OCI-M2 (cell line): ENCODE data around the gene TENM3.
"Not testable (repeated sequence)": the region's sequence is repeated elsewhere in the genome, so short reads cannot be mapped to it uniquely, and the experiment has no call there.

Experiments used
- DNase-seq: peaks from one replicate; lab custom pipeline; 2025; ENCODE audit not compliant: unreplicated experiment; lab: John Stamatoyannopoulos, UW

The TENM3 gene

DNA sequence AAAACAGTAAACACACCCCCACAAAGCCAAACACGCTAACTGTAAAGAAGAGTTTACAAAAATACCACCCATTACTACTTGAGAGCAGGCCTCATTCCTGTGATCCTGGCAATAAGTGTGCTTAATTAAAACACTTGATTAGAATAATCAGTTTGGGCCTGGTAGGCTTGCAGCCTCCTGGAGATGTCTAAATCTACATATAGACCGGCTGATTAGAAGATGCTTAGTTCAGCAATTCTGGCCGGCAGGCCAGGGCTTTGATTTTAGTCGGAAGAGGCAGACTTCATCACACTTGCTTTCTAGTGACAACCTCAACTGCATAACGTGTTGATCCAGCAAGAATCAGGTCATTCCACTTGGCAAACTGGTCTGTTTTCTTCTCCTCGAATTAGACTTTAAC is 560.0 kb downstream of the TENM3 start:
- no peak for DNase-seq

DNA sequence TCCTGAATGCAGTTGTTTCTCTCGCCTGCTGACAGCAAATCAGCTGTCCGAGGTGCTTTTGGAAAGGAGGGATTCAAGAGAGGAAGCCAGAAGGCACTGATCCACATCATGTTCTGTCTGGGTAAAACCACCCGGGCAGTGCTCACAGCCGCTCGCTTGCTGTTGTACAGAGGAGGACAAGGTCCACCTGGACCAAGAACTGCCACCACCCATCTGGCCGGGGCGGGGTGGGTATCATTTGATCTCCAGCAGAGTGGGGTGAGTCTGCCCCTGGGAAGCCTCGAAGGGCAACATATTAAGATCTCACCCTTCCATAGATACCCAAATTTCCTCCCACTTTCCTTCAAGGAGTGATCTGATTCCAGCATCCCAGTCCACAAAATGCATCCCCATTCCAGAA is 560.9 kb downstream of the TENM3 start:
- DNase-seq = no peak

DNA sequence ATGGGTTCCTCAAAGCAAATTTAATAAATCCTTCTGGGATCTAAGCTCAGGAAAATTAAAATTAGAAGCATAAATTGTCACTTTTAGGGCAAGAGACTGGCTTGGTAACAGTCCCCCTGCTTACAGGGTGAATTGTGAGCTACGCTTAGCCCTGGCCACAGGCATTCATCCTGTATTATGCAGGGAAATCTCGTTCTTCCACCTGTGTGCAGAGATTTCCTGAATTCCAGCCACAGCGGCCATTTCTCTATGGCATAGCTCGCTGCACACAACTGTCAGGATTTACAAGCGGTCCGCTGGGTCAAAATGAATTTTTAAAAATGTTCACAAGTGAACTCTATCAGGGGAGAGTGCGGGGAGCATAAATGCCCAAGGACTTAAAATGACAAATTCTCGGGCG is 562.1 kb downstream of the TENM3 start:
- no peak for DNase-seq

DNA sequence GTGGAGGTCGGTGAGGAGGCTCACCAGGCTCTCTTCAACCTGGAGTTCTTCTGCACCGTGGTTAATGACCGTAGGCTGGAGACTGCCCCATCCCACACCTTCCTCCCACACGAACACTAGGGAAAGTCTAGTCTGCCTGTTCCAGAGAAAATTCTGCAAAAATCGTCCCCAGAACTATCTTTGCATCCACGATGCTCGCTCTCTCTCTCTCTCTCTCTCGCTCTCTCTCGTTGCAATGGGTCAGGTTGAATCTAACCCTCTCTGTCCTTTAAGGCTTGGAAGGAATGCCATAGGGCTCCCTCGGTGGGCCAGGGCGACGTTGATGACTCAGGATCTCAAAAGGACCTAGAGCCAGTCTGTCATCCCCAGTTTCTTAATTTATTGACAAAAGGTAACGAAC is 562.5 kb downstream of the TENM3 start:
- no peak for DNase-seq

DNA sequence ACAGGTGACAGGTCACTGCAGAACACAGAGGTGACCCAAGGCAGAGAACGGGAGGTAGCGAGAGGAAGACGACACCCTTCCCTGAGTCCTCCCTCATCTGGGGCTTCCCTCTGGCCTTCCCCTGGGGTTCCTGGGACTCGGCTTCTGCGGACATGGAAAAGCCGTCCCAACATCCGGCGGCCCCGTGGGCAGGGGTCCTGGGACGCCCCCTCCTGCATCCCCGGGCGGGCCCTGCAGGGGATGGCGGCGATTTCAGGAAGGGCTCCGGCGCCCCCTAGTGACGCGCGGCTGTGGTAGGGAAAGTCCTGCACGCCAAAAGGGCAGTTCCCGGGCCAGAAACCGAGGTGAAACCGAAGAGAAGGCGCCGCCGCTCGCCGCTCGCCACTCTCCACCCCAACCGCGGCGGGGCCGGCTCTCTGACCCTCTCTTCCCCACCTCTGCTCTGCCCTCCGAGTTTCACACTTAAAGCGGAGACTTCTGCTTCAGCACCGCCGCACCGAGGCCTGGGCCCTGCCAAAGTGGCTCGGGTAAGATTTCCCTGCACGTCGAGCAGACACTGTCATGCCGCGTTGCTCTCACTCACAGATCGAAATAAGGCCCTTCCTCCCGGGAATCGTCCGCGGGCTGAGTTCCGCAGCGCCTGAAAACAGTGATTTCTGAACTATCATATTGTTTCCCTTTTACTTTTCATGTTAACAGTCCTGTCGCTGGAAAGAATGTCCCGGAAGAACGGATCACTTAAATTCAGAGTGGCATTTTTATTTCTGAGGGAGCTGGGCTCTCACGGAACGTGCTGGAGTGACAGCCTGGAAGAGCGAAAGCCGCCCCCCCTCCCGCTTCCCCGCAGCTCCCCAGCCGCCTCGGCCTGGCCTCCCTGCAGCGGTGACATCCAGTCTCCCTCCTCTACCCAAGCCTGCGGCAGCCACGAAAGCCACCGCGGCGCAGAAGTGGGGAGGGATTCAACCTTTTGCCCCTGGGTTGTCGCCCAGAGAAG is 563.4 kb downstream of the TENM3 start:
- no peak for DNase-seq

DNA sequence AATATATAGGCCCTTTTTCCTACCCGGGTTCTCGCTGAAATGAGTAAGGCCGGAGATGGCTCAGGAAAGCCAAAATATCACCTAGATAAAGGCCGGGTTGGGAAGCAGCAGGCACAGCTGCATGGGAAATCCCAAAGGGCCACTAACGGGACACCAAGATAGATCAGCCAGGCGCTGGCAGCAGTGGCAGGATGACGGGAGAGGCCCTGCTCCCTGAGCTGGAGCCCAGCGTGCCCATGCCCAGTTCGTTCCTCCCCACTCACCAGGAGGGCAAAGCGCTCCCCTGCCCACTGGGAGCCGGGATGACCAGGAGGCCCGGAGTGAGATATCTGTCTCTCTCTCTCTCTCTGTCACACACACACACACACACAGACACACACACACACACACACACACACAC is 564.1 kb downstream of the TENM3 start:
- DNase-seq = no peak

DNA sequence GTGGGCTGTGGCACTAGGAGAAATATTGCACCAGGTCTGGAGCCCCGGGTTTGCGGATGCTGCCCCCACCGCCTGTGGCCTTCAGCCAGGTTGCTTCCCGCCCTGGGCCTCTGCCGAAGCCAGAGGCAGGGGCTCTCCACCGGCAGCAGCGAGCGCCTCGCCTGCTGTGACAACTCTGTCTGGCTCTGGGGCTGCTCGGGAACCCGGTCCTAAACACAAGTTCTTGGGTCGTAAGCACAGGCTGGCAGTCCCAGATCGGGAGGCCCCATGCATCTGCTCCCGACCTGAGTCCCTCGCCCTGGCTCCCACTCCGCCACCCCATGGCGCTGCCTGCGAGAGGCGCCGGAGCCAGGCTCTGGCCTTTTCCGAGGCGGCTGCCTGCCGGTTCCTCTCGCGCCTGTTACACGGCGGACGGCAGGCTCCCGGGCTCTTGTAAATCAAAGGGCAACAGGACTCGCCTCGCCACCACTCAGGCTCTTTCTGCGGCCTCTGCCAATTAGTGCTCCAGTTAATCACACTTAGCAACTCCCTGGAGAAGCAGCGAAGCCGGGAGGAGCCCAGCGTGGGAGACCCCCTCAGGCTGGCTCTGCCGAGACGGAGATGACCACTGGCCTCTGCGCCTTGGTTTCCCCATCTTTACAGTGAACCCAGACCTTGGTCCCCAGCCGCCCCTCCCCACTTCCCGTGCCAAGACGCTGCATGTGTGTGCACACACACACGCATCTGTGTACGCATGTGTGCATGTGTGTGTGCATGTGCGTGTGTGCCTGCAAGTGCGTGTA is 564.8 kb downstream of the TENM3 start:
- no peak for DNase-seq

DNA sequence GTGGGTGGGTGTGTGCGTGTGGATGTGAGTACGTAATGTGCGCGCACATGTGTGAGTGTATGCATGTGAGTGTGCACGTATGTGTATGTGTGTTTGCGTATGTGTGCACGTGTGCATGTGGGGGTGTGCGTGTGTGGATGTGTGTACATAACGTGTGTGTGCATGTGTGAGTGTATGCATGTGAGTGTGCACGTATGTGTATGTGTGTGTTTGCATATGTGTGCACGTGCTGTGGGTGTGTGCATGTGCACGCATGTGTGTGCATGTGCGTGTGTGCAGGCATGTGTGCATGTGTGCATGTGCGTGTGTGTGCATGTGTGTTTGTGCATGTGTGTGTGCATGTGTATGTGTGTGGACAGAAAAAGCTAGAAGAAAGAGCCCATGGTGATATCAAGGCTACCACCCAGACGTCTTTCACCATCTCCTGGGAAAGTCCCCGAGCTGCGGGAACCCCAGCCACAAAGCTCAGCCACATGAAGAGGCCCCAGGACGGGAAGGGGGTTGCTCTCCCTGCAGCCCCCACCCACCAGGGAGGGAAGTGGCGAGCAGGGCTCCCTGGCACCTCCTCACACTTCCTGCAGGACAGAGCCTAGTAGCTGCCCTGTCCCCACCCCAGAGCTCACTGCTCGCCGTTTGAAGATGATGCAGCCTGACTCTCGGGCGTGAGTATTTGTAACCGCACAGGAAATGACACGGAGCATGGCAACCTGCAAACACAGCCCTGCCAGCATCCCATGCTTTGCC is 565.6 kb downstream of the TENM3 start:
- no peak for DNase-seq

DNA sequence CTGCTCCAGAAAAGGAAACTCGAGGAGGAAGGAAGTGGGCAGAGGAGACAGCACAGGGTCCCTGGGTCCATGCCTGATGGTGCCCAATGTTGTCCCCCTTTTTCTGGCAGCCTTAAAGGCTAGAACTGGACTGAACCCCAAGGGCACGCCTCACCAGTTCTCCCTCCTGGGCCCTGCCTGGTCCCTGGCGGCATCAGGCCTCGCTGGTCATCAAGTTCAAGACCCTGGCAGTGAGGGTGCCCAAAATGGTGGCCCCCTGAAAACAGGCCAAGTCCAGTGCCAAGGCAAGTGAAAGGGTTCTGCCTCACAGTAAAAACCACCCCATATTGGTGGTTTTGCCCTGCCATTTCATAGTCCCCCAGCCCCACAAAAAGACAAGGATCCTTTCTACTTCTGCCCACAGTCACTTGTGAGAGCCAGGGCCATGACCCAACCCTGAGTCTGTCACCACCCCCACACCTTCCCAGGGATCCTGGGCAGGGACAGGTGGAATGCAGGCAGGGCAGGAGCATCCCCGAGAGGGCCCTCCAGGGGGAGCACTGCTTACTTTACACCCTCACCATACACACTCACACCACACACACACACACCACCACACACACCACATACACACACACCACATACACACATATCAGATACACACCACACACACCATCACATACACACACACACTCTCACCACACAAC is 566.4 kb downstream of the TENM3 start:
- DNase-seq = no peak

DNA sequence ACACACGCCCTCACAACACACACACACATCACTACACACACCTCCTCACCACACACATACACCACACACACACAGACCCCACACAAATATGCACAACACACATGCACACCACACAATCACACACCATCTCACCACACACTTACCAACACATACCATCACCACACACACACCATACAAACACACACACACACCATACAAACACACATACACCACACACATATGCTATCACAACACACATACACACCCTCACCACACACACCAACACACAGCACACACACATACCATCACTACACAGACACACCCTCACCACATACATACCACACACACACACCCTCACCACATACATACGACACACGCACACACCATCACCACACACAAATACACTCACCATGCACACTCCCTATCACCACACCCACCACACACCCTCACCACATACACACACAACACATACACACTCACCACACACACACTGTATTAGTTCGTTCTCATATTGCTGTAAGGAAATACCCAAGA is 567.0 kb downstream of the TENM3 start:
- no peak for DNase-seq

DNA sequence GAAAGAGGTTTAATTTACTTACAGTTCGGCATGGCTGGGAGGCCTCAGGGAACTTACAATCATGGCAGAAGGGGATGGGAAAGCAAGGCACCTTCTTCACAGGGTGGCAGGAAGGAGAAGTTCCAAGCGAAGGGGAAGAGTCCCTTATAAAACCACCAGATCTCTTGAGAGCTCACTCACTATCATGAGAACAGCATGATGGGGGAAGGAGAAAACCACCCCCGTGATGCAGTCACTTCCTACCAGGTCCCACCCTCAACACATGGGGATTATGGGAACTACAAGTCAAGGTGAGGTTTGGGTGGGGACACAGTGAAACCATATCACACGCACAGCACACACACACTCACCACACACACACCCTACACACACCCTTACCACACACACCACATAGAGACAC is 569.7 kb downstream of the TENM3 start:
- no peak for DNase-seq

DNA sequence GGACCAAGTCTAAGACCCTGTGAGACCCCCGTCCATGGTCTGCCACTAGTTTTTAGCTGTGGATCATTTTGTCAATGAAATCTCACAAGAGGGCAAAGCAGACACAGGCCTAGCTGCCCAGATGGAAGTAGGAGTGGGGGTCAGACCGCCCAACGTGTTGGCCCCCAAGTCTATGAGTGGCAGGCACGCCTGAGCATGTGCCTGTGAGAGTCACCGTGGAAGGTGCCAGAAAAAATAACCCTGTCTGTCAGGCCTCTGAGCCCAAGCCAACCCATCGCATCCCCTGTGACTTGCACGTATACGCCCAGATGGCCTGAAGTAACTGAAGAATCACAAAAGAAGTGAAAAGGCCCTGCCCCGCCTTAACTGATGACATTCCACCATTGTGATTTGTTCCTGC is 570.9 kb downstream of the TENM3 start:
- not testable (repeated sequence) for DNase-seq

DNA sequence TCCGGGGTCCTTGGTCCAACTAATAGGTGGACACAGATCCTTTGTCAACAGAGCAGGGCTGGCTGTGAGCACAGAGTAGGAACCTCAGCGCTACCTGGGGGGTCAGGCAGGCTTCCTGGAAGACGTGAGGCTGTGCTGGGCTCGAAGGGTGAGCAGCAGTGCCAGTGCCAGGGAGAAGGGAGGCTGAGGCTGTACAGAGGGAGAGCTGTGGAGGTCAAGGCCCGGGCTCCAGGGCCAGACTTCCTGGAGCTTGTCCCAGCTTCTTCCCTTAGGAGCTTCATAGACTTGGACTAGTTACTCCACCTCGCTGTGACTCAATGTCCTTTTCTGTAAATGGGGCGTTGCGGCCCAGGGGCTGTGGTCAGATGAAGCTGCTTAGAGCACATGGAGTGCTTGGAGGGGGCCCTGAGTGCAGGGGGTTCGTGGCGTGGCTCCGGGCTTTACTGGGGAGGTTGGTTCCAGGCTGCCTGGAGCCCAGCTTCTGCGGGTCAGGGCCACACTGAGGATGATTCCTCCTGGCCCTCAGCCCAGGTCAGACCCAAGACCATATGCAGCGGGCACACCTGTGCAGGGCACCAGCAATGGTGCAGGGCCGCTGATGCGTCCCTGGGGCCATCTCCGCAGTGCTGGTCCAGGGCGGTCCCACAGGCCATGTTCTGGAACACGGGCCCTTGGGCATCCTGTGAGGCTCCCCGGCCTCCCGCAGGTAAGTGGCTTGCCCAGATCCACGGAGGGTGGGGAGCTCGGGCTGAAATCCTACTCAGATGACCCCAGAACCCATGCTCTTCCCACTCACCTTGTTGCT is 575.9 kb downstream of the TENM3 start:
- DNase-seq = no peak

DNA sequence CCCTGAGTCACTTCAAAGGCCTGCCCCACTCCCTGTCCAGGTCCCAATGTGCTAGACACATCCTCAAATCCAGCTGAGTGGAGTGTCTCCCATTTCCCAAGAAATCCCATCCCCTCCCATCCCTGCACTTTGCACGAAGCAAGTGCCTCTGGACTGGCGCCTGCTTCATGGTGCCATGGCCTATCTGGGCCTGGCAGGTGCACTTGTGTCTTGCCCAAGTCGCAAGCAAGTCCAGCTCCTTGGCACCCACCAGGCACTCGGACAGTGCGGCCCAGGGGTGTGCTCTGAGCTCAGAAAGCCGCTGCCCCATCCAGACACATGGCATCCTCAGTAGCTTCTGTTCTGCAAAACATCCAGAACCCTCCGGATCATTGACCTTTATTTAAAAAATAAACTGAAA is 576.5 kb downstream of the TENM3 start:
- DNase-seq = no peak

DNA sequence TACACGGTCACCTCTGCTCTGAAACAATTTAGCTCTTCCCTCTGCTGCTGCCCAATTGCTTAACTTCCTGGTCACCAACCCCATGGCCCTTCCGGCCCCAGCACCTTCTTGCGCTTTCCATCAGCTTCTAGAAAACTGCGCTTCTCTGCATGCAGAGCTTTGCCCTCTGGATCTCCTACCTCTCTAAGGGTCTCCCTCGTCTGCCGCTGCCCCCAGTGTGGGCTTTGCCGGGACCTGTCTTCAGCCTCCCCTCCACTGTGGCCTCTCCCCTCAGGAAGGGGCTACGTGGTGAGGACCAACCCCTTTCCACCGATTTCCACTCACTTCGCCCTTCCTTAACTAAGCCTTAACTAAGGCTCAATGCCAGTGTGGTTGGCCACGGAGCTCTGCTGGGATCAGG is 579.4 kb downstream of the TENM3 start:
- no peak for DNase-seq

DNA sequence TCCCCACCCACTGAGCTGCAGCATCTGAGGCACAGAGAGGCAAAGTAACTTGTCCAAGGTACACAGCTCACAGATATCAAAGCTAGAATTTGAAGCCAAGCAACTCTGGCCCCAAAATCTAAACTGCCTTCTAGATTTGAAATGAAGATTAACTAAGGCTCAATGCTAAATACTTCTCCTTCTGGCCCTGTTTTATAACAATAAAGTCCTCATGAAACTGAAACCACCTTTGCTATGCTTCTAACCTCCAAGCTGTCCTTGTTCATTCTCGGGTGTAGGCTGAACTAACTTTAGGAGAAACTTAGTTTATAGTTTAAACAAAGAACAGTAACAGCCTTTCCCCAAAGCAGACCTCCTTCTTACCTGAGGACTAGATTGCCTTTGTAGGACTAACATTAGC is 580.4 kb downstream of the TENM3 start:
- DNase-seq = no peak

DNA sequence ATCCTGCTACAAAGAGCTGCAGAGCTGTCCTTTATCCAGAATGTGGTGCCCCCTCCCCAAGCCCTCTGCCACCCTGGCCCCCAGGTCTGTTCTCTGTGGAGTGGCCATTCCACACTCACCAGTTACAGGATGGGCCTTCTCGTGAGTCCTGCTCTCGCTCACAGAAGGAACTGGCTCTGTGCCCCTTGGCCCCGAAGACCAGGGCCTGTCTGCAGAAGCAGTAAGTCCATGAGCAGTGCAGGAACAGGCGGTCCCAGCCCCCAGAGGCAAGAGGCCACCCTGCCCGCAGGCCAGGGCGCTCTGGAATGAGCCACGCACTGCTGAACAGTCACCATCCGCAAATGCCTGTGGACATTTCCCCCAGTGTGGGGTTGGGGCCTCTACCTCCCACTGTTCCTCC is 581.8 kb downstream of the TENM3 start:
- no peak for DNase-seq

DNA sequence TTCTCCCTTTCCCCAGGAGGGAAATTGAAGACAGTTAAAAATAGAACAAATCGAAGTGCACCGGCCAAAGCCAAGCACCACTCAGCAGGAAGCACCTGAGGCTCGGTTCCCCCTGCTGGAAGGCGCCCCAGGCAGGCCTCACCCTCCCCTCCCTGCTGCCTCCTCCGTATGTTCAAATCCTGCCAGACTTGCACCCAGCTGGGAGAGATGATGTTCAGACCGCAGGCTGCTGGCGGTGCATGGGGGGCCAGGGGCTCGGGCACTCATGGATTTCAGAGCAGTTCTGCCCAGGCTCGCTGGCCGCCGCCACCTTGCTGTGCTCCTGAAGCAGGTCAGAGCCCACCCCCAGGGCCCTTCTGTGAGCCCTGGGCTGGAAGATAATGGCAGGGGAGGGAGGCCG is 582.6 kb downstream of the TENM3 start:
- DNase-seq = no peak

DNA sequence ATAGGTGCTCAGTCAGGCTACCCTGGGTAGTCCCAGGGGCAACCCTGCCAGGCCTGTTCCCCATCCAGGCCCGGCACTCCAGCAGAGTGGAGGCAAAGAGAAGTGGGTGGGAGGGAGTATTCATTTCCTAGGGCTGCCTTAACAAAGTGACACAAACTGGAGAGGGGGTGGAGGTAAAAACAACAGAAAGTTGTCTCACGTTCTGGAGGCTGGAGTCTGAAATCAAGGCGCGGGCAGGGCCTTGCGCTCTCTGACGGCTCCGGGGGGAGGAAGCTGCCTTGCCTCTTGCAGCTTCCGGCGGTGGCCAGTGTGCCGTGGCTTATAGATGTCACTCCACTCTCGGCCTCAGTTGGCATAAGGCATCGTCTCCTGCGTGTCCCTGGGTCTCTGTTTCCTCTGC is 583.2 kb downstream of the TENM3 start:
- DNase-seq = no peak

DNA sequence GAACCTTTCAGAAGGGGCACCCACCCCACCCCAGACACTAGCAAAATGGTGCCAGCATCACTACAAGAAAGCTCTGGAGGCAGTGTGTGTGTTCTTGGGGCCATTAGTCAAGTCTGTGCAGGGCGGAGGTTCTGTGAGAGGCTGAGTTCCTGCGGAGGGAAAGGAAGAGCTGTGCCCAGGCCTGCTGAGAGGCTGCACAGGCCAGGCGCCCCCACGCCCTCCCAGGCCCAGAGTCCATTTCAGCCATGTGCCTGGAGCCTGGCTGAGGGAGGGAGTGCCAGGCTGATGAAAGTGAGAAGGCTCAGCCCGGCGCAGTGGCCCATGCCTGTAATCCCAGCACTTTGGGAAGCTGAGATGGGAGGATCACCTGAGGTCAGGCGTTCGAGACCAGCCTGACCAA is 584.0 kb downstream of the TENM3 start:
- no peak for DNase-seq
